Right lung (tissue), 5 donors: ENCODE data around the gene GTSE1. TPM values are rescaled to one million over a fixed set of nuclear protein-coding genes. Genes with fewer than 3 reads are reported as not detected.

Experiments
- DNase-seq, 2 donors: peaks; one replicate each; pipeline ENCODE4 v3.0.0-alpha.2; 2013
- polyA plus RNA-seq, 5 donors: library from polyadenylated mRNA; unstranded; fragments of 120-200 nt; gene quantifications; one replicate each; pipeline versions ENCODE4 v1.2.1 to v1.2.3, GENCODE V29; 2013; ENCODE audit warnings: inconsistent platforms in 1 of 5, low replicate concordance in 1 of 5; ENCODE audit not compliant: insufficient read length in 5 of 5, insufficient read depth in 1 of 5

GTSE1 gene
- polyA plus RNA-seq, 5 donors = 11.9 to 30.5 (median 16.3) TPM

DNA sequence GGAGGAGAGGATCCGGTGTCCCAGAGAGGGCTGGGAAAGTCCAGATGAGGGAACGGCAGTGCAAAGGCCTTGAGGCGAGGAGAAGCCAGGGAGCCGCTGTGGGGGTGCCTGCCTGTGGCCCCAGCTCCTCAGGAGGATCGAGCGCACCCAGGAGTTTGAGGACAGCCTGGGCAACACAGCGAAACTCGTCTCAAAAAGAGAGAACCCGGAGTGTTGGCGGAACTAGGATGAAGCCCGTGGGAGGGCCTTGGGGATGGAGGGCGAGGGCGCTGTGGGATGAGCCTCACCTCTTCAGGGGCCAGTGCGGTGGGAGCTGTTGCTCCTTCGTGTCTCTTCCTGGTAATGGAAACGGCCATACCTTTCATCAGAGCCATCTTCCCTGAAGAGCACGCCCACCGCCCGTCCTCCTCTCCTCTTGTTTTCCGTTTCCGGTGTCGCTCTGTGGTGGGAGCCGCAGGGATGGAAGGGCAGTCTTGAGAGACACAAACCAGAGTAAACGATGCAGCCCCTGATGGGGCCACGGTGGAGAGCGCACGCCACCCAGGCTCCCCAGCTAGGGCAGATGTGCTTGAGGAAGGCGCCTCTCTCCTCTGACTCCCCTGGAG, 54.6 kb downstream of the GTSE1 start:
- no peak for DNase-seq

DNA sequence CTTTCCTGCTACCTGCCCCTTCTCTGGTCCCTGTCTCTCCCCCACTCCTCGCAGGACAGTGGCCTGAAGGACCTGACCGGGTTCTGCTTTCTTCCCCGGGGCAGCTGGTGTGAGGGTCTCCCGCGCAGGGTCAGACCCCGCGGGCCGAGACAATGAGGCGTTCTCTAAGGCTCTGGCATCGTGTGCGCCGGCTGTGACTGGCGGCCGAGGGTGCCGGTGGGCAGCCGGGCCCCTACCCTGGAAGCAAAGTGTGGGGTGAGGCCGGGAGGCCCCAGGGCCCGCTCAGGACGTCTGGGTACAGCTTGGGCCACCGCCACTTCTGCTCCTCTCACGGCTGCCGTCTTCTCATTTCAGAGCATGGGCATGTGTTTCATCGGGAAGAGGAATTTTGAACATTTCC, 55.1 kb downstream of the GTSE1 start:
- DNase-seq = no peak

DNA sequence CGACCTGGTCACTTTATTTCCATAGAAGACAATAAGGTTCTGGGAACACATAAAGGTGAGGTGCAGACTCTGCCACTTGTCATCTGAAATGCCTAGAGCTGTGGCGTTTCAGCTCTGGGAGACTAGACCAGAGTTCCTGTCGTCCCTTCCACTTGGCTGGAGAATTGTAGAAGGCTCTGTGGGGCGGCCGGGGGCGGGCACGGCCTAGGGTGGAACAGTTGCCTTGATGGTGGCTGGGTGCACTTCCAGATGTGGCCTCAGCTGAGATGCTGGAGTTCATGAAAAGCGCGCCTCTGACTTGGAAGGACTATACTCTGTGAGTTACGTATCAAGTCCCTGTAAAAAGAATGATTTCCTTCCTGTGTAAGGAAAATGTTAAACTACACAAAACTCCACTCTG, 55.6 kb downstream of the GTSE1 start:
- DNase-seq = no peak

DNA sequence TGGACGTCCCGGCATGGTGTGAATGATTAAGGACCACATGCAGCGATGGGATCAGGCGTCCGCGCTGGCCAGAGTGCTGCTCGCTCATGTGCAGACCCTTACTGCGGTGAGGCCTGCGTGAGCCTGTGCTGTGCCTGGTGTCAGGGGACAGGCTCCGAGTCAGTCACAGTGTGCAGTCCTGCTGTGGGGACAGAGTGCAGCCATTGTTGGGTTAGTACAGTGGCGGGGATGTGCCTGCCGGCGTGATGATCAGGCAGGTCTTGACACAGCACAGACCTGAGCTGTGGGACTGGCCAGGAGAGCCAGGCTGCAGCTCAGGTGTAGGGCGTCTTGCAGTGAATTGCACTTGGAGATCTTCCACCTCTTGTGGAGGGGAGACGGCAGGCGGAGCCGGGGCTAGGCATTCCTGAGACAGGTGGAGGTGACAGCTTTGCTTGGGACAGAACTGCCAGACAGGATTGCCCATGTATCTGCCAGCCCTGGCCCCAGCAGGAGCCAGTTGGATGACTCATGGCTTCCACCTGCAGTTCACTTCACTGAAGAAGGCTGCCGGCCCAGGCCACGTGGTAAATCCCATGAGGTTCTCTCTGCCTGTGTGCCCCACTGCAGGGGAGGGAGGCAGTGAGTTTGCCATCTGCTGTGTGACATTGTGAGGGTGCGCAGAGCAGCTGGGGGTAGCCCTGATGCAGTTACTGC, 56.2 kb downstream of the GTSE1 start:
- DNase-seq = no peak

DNA sequence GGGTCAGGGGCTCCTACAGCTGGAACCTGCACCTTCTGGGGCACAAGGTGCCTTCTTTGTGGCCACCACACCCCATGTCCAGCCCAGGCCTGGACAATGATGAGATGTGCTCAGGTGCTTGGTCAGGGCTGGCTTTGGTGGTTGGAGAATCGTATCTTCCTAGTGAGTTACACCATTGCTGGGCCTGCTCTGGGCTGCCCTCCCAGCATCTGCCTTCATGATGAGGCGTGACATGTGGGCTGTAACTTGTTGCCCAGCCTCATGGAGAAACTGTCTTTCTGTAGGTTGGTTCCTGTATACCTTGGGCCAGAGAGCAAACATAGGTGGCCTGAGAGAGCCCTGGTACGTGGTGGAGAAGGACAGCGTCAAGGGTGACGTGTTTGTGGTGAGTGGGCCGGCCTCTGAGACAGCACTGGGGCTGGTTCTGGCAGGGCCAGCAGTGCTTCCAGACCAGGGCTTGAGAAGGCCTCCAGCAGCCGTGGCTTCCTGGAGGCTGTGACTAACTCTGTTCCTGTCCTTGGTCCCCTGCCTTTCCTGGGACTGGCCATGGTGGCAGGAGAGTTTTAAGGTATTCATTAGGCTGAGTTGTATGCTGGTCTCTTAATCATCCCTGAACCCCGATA, 56.9 kb downstream of the GTSE1 start:
- no peak for DNase-seq

DNA sequence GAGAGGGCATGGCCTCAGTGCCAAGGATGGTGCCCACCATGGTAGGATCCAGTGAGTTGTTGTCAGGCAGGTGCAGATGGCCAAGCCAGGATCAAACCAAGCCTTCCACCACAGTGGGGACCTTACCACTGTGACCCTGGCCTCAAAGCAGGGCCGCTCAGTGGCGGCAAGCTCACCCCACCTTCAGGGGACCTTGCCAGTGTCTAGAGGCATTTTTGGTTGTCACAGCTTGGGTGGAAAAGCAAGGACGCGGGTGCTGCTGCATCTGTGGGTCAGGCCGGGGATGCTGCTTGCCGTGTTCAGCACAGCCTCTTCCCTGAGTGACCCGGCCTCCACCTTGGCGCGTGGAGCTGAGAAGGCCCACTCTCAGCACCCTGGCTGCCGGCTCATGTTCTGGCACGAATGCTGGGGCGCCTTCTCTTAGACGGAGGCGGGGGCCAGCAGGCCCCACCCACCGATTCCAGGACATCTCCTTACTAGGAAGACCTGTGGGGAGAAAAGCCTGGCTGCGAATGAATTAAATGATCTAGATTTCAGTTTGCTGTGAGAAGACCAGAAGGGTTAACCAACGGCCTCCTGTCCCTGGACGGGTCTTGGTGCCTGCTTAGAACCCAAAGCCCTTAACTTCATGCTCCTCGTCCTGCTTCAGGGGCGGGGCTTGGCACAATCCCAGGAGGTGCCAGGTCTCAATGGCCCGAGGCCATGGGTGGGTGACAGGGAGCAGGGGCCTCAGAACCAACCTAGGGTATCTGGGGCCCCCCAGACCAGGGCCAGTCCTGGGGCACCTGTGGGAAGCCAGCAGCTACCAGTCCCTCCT, 57.7 kb downstream of the GTSE1 start:
- DNase-seq = no peak

DNA sequence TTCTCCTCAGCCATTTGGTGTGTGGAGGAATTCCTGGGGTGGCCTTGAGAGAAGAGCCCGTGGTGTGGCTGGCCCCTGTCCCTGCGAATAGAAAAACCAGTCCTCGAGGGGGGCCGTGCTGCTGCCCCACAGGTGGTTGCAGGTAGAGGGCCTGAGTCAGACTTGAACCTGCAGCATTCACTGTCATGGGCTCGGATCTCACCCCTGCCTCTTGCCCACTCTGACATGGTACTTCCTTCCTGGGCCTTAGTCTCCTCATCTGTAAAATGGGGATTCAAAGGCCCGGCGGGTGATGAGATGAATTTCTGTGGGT, 58.3 kb downstream of the GTSE1 start:
- DNase-seq = no peak

DNA sequence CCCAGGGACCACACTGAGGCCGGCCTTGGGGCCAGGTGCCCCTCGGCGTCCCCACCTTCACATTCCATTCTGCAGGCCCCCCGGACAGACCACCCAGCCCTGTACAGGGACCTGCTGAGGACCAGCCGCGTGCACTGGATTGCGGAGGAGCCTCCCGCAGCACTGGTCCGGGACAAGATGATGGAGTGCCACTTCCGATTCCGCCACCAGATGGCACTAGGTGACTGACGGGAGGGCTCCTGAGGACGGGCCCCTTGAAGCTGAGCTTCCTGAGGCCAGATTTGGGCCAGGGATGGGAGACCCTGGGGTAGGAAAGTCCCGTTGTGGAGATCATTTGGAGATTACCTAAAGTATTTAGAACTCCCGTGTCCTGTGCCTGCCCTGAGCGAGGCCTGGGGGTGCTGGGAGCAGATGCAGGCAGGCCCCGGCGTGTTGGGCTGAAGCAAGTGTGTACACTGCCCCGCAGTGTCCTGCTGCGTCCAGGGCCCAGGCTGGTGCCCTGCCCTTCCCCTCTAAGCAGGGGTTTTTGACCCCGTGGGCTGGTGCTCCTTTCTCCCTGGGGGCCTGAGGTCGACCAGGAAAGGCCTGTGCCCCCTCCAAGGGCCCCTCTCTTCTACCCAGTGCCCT, 58.8 kb downstream of the GTSE1 start:
- DNase-seq = no peak

DNA sequence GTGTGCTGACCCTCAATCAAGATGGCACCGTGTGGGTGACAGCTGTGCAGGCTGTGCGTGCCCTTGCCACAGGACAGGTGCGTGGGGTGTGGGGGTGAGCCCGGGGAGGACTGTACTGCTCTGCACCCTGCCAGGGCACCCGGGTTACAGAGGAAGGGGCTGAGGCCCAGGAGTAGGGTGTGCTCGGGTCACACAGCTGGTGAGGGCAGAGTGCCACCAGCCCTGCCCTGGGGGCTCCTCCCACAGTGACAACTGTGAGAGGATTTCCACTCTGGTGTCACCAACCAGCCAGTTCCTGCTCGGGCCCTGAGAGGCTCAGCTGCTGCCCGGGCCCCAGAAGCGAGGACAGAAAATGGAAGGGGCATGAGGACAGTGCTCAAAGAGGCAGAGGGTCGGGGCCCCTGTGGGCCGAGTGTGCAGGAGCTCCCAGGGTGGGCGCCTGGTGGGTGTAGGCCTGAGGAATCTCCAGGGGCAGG, 59.4 kb downstream of the GTSE1 start:
- DNase-seq = no peak

DNA sequence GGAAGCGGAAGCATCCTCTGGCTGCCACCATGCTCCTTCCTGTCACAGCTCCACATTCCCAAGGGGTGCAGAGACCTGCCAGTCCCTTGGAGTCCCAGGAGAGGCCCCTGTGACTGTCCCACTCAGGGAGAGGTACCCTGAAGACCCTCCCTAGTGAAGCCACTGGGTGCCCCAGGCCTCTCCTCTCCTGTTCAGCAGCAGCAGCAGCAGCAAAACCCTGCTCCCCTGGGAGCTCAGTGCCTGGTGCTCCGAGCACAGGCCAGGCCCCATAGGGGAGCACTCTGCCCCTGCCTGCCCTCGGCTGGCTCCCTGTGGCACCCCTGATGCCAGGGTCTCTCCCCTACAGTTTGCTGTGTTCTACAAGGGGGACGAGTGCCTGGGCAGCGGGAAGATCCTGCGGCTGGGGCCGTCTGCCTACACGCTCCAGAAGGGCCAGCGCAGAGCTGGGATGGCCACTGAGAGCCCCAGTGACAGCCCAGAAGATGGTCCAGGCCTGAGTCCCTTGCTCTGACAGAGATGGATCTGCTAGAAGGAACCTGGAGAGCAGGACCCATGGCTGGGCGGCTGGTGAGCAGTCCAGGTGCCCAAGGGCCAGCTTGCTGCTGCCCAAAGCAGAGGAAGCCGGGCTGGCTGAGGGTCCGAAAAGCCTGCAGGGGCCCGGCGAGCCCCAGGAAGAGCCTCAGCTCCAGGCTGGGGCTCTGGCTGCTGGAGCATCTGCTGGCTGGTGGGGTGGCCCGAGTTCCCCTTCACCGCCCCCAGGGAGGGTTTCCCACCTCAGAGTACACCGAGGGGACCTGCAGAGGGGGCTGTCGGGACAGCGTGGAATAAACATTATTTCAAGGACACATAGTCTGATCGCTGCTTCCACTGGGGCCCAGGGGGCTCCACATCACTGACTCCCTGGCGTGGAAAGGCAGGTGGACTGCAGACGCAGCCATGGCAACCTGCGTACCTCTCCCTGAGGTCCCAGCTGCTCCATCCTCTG, 60.1 kb downstream of the GTSE1 start:
- DNase-seq = no peak

DNA sequence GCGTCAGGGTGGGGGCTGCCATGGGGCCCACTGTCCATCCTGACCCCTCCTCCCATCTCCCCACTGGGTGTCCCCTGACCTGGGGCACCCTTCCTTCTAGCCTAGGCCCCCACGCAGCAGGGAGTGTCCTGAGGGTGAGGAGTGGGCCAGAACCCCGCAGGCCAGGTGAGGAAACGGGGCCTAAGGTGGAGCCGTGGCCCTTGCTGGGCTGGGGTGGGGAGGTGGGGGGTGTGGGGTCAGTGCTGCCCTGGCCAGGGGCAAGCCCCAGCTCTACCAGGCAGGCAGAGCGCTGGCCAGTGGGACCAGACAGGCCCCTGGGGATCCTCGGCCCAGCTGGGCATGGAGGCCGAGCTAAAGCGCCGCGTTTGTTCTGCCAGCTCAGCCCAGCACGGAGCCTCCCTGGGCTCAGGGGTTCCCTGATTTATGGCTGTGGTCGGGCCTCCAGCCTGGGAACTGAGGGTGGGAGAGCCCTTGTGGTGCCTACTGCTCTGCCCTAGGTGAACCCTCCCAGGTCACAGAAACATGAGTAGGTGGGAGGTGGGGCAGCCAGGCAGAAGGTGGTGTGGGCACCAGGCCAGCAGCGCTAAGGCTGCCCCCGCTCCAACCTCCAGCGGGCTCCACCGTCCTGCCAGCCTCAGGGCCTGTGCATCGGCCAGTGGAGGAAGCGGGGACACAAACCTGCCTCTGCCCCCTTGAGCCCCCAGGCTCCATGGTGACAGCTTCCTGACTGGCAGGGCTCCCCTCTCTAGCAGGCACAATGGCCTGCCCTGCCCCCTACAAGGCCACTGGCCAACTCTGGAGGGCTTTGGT, 61.2 kb downstream of the GTSE1 start:
- no peak for DNase-seq

DNA sequence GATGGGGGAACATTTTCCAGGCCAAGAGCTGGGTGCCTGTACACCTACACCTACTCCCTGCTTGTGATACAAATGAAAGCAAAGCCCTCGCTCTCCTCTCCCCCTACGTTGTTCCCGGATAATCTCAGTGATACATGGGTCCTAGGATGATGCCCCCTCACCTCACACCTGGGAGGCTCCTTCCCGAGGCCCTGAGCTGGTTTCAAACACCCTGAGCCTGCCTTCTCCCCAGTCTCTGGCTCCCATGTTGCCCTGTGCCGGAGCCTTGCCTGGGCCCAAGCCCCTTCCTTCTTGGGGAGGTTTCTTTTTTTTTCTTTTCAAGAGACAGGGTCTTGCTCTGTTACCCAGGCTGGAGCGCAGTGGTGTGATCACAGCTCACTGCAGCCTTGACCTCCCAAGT, 62.1 kb downstream of the GTSE1 start:
- no peak for DNase-seq

DNA sequence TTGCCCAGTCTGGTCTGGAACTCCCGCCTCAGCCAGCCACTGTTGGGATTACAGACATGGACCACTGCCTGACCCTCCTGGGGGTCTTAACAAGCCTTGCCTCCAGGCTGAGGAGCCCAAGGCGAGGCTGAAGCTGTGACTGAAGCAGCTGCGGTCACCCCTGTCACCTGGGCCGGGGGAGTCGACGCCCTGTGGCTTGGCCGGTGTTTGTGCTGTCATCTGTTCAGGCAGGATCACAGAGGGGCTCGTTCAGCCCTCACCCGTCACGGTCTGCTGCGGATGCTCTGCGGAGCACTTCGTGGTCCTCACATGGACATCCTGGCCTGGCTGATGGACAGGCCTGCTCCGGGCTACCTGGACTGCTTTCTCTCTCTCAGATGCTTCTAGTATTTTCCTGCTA, 62.7 kb downstream of the GTSE1 start:
- no peak for DNase-seq

DNA sequence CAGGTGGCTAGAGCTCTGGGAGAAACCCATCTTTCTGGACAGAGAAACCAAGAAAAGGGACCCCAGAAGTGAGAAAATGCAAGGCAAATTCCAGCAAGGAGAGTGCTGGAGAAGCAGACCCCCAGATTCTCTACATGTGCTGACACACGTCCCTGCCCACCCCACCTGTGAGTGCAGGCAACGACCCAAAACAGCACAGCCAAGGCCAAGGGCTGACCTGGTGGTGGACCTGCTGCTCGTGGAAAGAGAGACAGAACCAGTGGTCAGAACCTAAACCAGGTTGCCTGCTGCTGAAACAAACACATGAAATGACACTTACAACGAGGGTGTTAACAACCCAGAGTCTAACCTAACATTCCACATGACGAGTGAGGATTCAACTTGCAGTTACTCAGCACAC, 63.4 kb downstream of the GTSE1 start:
- DNase-seq = no peak

DNA sequence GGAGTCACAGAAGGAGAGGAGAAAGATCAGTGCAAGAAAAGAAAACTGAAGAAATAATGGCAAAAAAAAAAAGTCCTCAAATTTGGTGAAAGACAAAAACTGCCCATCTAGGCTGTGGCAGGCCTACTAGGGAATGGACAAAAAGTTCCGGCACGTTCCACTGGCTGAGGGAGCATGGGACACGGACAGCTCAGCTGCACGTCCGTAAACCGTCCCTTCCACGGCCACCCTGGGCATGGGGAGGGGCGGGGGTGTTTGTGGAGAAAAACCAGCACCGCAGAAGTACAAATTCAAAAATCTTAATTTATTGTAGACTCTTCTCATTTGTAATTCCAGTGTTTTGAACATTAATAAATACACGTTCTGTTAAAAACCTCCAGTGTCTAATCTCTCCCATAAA, 64.2 kb downstream of the GTSE1 start:
- DNase-seq = no peak

DNA sequence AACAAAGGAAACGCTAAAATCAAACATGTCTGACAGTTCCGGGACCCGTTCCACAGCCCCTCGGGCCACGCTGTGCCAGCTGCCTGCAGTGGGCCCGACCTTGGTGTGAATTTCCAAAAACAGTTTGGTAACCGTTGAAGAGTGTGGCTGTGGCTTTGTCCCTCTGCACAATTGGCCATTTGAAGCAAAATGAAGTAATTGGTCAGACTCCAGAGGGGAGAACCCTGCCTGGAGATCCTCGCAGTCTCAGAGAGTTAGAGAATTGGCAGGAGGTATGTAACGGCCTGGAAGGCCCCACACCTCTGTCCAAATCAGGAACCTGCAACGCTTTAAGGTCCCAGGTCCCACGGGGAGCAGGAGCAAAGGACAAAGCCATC, 65.1 kb downstream of the GTSE1 start:
- DNase-seq = no peak

DNA sequence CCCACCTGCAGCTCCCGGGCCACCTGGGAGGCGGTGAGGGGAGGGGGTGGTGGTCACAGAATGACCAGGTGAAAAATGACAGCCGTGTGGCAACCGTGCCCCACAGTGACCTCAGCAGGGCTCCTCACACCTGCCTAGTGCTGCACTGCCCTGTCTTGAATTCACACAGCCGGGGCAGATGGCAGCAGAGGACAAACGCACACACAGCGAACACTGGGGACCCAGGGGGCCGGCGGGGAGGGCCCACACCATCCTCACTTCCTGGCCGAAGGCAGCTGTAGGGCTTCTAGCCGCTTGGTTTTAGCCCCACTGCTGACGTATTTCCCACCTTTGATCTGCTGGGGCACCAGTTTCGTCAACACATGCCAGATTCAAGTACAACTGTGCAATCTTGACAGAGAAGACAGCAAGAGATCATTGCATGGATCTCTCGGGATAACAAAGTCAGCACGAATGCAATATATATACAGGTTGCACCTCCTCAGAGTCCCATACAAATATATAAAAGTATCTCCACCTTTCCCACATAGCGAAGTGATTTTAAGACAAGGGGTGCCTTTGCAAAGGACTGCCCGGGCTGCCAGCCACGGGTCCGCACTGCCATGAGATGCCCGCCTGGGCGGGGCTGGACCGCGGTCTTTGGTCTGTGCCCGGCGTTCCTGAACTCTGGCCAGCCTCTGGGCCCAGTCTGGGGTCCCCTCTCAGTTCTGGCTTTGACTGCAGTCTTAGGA, 65.7 kb downstream of the GTSE1 start:
- no peak for DNase-seq

DNA sequence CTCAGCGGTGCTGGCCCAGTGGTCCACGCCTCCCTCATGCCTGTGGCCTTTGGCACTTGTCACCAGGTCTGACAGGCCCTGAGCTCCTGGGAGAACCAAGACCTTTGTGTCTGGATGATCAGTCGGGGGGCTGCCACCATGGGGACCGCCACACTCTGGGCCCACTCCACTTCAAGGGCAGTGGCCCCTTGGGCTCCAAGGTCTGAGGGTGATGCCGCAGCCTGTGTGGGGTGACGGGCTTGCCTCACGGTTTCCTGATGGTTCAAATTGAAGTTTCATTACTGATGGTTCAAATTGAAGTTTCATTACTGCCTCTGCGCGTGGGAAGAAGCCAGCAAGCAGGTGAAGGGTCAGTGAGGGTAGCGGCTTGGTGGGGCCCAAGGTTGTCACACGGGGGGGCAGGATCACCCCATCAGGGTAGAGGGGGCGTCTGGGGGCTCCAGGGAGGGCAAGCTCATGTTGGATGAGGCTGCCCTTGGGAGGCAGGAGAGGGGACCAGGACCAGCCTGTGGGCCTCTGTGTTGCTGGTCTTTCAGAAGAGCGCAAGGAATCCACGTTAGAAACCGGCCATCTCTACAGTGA, 66.4 kb downstream of the GTSE1 start:
- no peak for DNase-seq
